Endothelial cell of umbilical vein (primary cell): ENCODE results near the gene ASF1A. TPM values are rescaled to one million over a fixed set of nuclear protein-coding genes. Genes with fewer than 3 reads are reported as not detected.

Experiments
- BruUV-seq: library from RNA; stranded (reverse); fragments of 400-500 nt; replicated peaks from 2 replicates; lab custom pipeline; 2021; lab: Mats Ljungman, UMichigan
- CTCF ChIA-PET: fragments of 300-600, 350-600 bp; sonication (Branson Sonifier 250); formaldehyde crosslinking; loops from one replicate; lab custom pipeline; 2021; ENCODE audit warnings: antibody characterized with exemption, inconsistent platforms; lab: Charles Lee
- POLR2A ChIA-PET: fragments of 300-600, 350-600 bp; sonication (Branson Sonifier 250); formaldehyde crosslinking; loops from one replicate; lab custom pipeline; 2021; ENCODE audit warnings: antibody characterized with exemption, inconsistent platforms; lab: Charles Lee
- DNase-seq: peaks from one replicate; pipeline ENCODE4 v3.0.0-alpha.2; 2011; ENCODE audit warnings: low read depth, low spot score
- FAIRE-seq: peaks from 2 replicates; lab custom pipeline; 2011; peaks lifted over from hg19 to GRCh38; lab: Jason Lieb, UNC
- H2AFZ ChIP-seq: 2 replicates; pipeline ENCODE4 v1.6.0; 2012; ENCODE audit warnings: low read depth, low read length, control low read depth, inconsistent platforms
- H3K27ac ChIP-seq: 2 replicates; pipeline ENCODE4 v1.5.1; 2011; ENCODE audit warnings: low read depth, mild to moderate bottlenecking, control low read depth, low read length, moderate library complexity; ENCODE audit not compliant: insufficient read depth
- H3K27me3 ChIP-seq, 2 experiments: 2 replicates each; pipeline versions ENCODE4 v1.6.0 to v1.6.1; 2011; ENCODE audit warnings: low read length in 2 of 2, mixed read lengths in 1 of 2; ENCODE audit not compliant: control insufficient read depth in 2 of 2, insufficient read depth in 2 of 2
- H3K36me3 ChIP-seq, 2 experiments: 2 replicates in 1 of 2; 3 replicates in 1 of 2; pipeline ENCODE4 v1.5.1; 2011; ENCODE audit warnings: low read length in 2 of 2, mild to moderate bottlenecking in 1 of 2, moderate library complexity in 1 of 2; ENCODE audit not compliant: control insufficient read depth in 2 of 2, insufficient read depth in 2 of 2; ENCODE audit errors: extremely low read depth in 1 of 2
- H3K4me1 ChIP-seq: 3 replicates; pipeline ENCODE4 v1.5.1; 2011; ENCODE audit warnings: mild to moderate bottlenecking, low read length; ENCODE audit not compliant: control insufficient read depth, insufficient read depth; ENCODE audit errors: extremely low read depth
- H3K4me2 ChIP-seq: 2 replicates; pipeline ENCODE4 v1.6.1; 2011; ENCODE audit warnings: low read length, control low read depth, mixed read lengths; ENCODE audit not compliant: insufficient read depth
- H3K4me3 ChIP-seq, 3 experiments: fragments of 200-600 bp in 1 of 3; sonication (generic), shearing (Covaris generic) in 1 of 3; replicated peaks in 1 of 3; 2 replicates each; pipeline ENCODE4 v1.5.1; 2011 to 2016; ENCODE audit warnings: control low read depth in 3 of 3, low read length in 3 of 3, mild to moderate bottlenecking in 2 of 3, inconsistent platforms in 1 of 3, low read depth in 1 of 3, moderate library complexity in 1 of 3; ENCODE audit not compliant: insufficient read depth in 1 of 3
- H3K79me2 ChIP-seq: 2 replicates; pipeline ENCODE4 v1.6.0; 2012; ENCODE audit warnings: low read length, inconsistent platforms; ENCODE audit not compliant: control insufficient read depth, insufficient read depth
- H3K9ac ChIP-seq: replicated peaks from 2 replicates; pipeline ENCODE3; 2011; ENCODE audit warnings: low read length, control low read depth; ENCODE audit not compliant: insufficient read depth; ENCODE audit errors: extremely low read depth
- H3K9me1 ChIP-seq: replicated peaks from 3 replicates; pipeline ENCODE4 v1.6.0; 2011; ENCODE audit warnings: mild to moderate bottlenecking, low read length; ENCODE audit not compliant: control insufficient read depth, insufficient read depth; ENCODE audit errors: extremely low read depth
- H3K9me3 ChIP-seq: replicated peaks from 2 replicates; pipeline ENCODE4 v1.5.1; 2012; ENCODE audit warnings: low read length, inconsistent platforms; ENCODE audit not compliant: control insufficient read depth, insufficient read depth
- H4K20me1 ChIP-seq: replicated peaks from 2 replicates; pipeline ENCODE3; 2011; ENCODE audit warnings: mild to moderate bottlenecking, low read length; ENCODE audit not compliant: control insufficient read depth, insufficient read depth; ENCODE audit errors: extremely low read depth
- CTCF ChIP-seq, 2 donors: IDR thresholded peaks; 1 replicate in 1 of 2; 2 replicates in 1 of 2; pipeline ENCODE4 v1.5.1; 2011; ENCODE audit warnings: low read length in 2 of 2, mild to moderate bottlenecking in 2 of 2, moderate library complexity in 2 of 2, control low read depth in 1 of 2, inconsistent platforms in 1 of 2, low read depth in 1 of 2; ENCODE audit not compliant: insufficient read depth in 1 of 2; ENCODE audit errors: extremely low read depth in 1 of 2
- EZH2 ChIP-seq: IDR thresholded peaks from 2 replicates; pipeline ENCODE4 v1.6.1; 2012; ENCODE audit warnings: borderline replicate concordance, low read depth, mild to moderate bottlenecking, moderate library complexity, low read length, inconsistent platforms; ENCODE audit not compliant: severe bottlenecking
- FOS ChIP-seq: IDR thresholded peaks from 2 replicates; pipeline ENCODE4 v1.6.1; 2011; ENCODE audit warnings: mild to moderate bottlenecking, low read length, moderate library complexity, borderline replicate concordance; ENCODE audit not compliant: insufficient read depth
- GATA2 ChIP-seq: IDR thresholded peaks from 2 replicates; pipeline ENCODE4 v1.7.0; 2011; ENCODE audit warnings: low read depth, mild to moderate bottlenecking, moderate library complexity, mixed read lengths, low read length; ENCODE audit not compliant: insufficient read length, insufficient read depth
- JUN ChIP-seq: IDR thresholded peaks from 2 replicates; pipeline ENCODE4 v1.6.1; 2011; ENCODE audit warnings: borderline replicate concordance, low read depth; ENCODE audit not compliant: insufficient read length, insufficient read depth
- MAX ChIP-seq: IDR thresholded peaks from 2 replicates; pipeline ENCODE4 v1.6.1; 2011; ENCODE audit not compliant: insufficient read depth, insufficient read length
- MYC ChIP-seq: IDR thresholded peaks from one replicate; pipeline ENCODE4 v1.6.1; 2011; ENCODE audit warnings: mild to moderate bottlenecking, low read depth, low read length
- POLR2A ChIP-seq: IDR thresholded peaks from 2 replicates; pipeline ENCODE4 v1.6.1; 2012; ENCODE audit warnings: low read depth, mild to moderate bottlenecking, control low read depth, low read length
- POLR2AphosphoS5 ChIP-seq: IDR thresholded peaks from 2 replicates; pipeline ENCODE4 v1.6.1; 2012; ENCODE audit warnings: low read depth, mild to moderate bottlenecking, control low read depth, low read length, moderate library complexity; ENCODE audit not compliant: insufficient read depth
- dilution Hi-C: fragments of 300-500 bp; cut with MboI; formaldehyde crosslinking; loops from one replicate; pipeline ENCODE4 v1.15.0; 2019; ENCODE audit warnings: low sequenced_read_pairs; ENCODE audit not compliant: extremely low pct_ligation_motif_present
- intact Hi-C: fragments of 100-400 bp; cut with micrococcal nuclease; formaldehyde crosslinking; loops from one replicate; pipeline ENCODE4 v1.10.0; 2022
- polyA plus RNA-seq, 4 experiments: library from polyadenylated mRNA; depleted of rRNA in 3 of 4; stranded (reverse) in 3 of 4; unstranded in 1 of 4; fragments of >200 nt; gene quantifications; 2 replicates each; pipeline versions ENCODE4 v1.2.1 to v1.2.3, GENCODE V29; 2011 to 2012; ENCODE audit warnings: missing spikeins in 1 of 4
- total RNA-seq: library from RNA; stranded (reverse); gene quantifications from 2 replicates; pipeline ENCODE4 v1.2.3, GENCODE V29; 2021

ASF1A gene
- total and polyA plus RNA-seq, 2 donors (not counting 3 experiments of a cell fraction or from before 2014, with no cell fraction given) = 17.6 to 38.4 TPM

- Histone ChIP-seq H3K4me3 (no peak overlapping the region), H3K36me3 (no peaks in the 10 kb centered on the region), H3K9me3 (no peaks in the 10 kb centered on the region), H4K20me1 (no peaks in the 10 kb centered on the region), H3K27ac (no peak overlapping the region), H3K27me3 (no peaks in the 10 kb centered on the region), H3K9ac (no peak overlapping the region), H3K9me1 (no peaks in the 10 kb centered on the region), H3K4me1 (no peaks in the 10 kb centered on the region), H3K4me2 (no peak overlapping the region), H3K79me2 (peaks cover 9% of the 10 kb centered on the region), H2AFZ (no peak overlapping the region)
- intact Hi-C loops = loop anchor here (5.0 kb wide), 1 partner anchor 1489 kb away; no protein-coding TSS in a partner anchor
- no TSS peak for BruUV-seq
- TF ChIP-seq CTCF (IDR thresholded peaks at IDR 0.05; ENCODE audit: extremely low read depth in 1 of 2, insufficient read depth in 1 of 2, low read depth in 1 of 2, low read length in 2 of 2) = no peak
- ChIA-PET CTCF (interaction anchor here (1.1 to 1.6 kb wide), 3 partner anchors 10 to 173 kb away, joined by 3 read pairs; no protein-coding TSS in a partner anchor), POLR2A (no interaction called here)
- dilution Hi-C loops = no loop called here
- no peak for FAIRE-seq
- no peak for DNase-seq
These were observed 12.3 kb upstream of the ASF1A start for GRCh38 chr6:118881440-118882313.

GRCh38 chr6:118882314-118882905 lies 11.5 kb upstream of the ASF1A start:
- no peak overlapping the region for H3K27ac ChIP-seq
- FAIRE-seq (no peak), DNase-seq (no peak)
- dilution Hi-C loops = no loop called here
- H3K36me3 ChIP-seq = no peaks in the 10 kb centered on the region
- H3K9me3 ChIP-seq = no peaks in the 10 kb centered on the region
- no peak overlapping the region for H3K9ac ChIP-seq
- H4K20me1 ChIP-seq = no peaks in the 10 kb centered on the region
- H3K27me3 ChIP-seq = no peaks in the 10 kb centered on the region
- no peaks in the 10 kb centered on the region for H3K9me1 ChIP-seq
- no peak overlapping the region for H3K4me3 ChIP-seq
- intact Hi-C loops = loop anchor here (5.0 kb wide), 1 partner anchor 1490 kb away; no protein-coding TSS in a partner anchor
- H3K79me2 ChIP-seq = peaks cover 12% of the 10 kb centered on the region
- no peak overlapping the region for H3K4me2 ChIP-seq
- H2AFZ ChIP-seq = no peak overlapping the region
- POLR2A ChIA-PET = no interaction called here
- CTCF ChIA-PET = interaction anchor here (1.1 to 1.6 kb wide), 3 partner anchors 9 to 173 kb away, joined by 3 read pairs; no protein-coding TSS in a partner anchor
- H3K4me1 ChIP-seq = no peaks in the 10 kb centered on the region
- BruUV-seq = no TSS peak
- no peak for TF ChIP-seq POLR2AphosphoS5
- no peak for TF ChIP-seq EZH2
- TF ChIP-seq GATA2 = no peak
- TF ChIP-seq CTCF (IDR thresholded peaks at IDR 0.05; ENCODE audit: extremely low read depth in 1 of 2, insufficient read depth in 1 of 2, low read depth in 1 of 2, low read length in 2 of 2) = no peak
- no peak for TF ChIP-seq MYC
- no peak for TF ChIP-seq JUN
- no peak for TF ChIP-seq FOS
- no peak for TF ChIP-seq POLR2A
- no peak for TF ChIP-seq MAX
